ENCODE measurements around the gene PLCB1. TPM values are rescaled to one million over a fixed set of nuclear protein-coding genes. Genes with fewer than 3 reads are reported as not detected.

The PLCB1 gene
- total and polyA plus RNA-seq, 2 of the 4 experiments (the other 2 are of a cell fraction): 5.6 to 16.1 TPM

DNA sequence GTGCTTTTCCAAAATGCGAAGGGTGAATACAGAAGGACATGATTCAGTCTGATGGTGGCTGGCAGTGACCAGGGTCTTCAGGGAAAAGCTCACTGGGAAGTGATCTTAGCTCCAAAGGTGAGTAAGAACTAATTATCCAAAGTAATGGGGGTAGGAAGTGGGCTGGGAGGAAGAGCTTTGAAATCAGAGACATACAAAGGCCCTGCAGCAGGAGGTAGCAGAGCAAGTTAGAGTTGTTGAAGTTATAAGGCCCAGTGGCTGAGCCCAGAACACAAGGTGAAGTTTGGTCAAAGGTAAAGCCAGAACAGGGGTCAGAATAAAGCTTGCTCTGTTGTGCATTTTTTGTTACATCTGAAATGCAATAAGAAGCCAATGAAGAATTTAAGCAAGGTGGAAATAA lies 81.2 kb downstream of the PLCB1 start:
- 100% methylated on average over 1 of the region's 1 CpG; no CpG with 5 or more reads in 1 of the 2 experiments for WGBS, 2 experiments (ENCODE audit: extremely low coverage in 2 of 2, insufficient read length in 1 of 2)
- intact Hi-C loops (cut with micrococcal nuclease): no loop called here
- H3K4me3 ChIP-seq (ENCODE audit: insufficient read depth, low read depth, low read length): no peak overlapping the region

More for the DNA sequence above, 81.2 kb downstream of the PLCB1 start:
- DNase-seq: no peak
- TF ChIP-seq RFX5 (IDR thresholded peaks at IDR 0.05; ENCODE audit: low read depth, low read length) (no peak), CEBPB (IDR thresholded peaks at IDR 0.05; ENCODE audit: low read depth, low read length) (no peak), FOS (IDR thresholded peaks at IDR 0.05; ENCODE audit: low read depth, low read length) (no peak), NFE2L2 (IDR thresholded peaks at IDR 0.05; ENCODE audit: low read depth, low read length) (no peak), RAD21 (IDR thresholded peaks at IDR 0.05; ENCODE audit: low read length) (no peak), USF2 (IDR thresholded peaks at IDR 0.05; ENCODE audit: low read depth, low read length) (no peak), MAFK (IDR thresholded peaks at IDR 0.05; ENCODE audit: low read depth, low read length) (no peak), RCOR1 (IDR thresholded peaks at IDR 0.05; ENCODE audit: insufficient replicate concordance, low read length) (no peak), BHLHE40 (IDR thresholded peaks at IDR 0.05; ENCODE audit: low read depth, low read length) (no peak), MXI1 (IDR thresholded peaks at IDR 0.05; ENCODE audit: borderline replicate concordance, low read depth, low read length) (no peak), CHD1 (IDR thresholded peaks at IDR 0.05; ENCODE audit: low read depth, low read length) (no peak), CTCF (conservative IDR thresholded peaks at IDR 0.05; ENCODE audit: low read depth, low read length) (no peak)
- TF ChIP-seq, protein P1, sequence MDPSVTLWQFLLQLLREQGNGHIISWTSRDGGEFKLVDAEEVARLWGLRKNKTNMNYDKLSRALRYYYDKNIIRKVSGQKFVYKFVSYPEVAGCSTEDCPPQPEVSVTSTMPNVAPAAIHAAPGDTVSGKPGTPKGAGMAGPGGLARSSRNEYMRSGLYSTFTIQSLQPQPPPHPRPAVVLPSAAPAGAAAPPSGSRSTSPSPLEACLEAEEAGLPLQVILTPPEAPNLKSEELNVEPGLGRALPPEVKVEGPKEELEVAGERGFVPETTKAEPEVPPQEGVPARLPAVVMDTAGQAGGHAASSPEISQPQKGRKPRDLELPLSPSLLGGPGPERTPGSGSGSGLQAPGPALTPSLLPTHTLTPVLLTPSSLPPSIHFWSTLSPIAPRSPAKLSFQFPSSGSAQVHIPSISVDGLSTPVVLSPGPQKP (IDR thresholded peaks at IDR 0.05; ENCODE audit: borderline replicate concordance, low read depth, low read length): no peak
- no peak overlapping the region for H3K56ac ChIP-seq (ENCODE audit: extremely low read depth, insufficient read depth, low read length)
- no peak for ATAC-seq (ENCODE audit: low read depth)
- H2AK5ac ChIP-seq (ENCODE audit: low read depth, low read length): peak overlapping the region; percentile 72
- no peak overlapping the region for H3K9ac ChIP-seq (ENCODE audit: low read depth, low read length)
- H4K5ac ChIP-seq (ENCODE audit: low read depth, low read length): peak overlapping the region; percentile 53
- no TSS peak for BruUV-seq (replicated peaks)
- H2BK5ac ChIP-seq (ENCODE audit: low read depth, low read length, poor library complexity, severe bottlenecking): peak overlapping the region; percentile 94
- ChIA-PET CTCF (no interaction called here), POLR2A (ENCODE audit: unreplicated experiment) (no interaction called here)
- no peaks in the 10 kb centered on the region for H3K36me3 ChIP-seq (ENCODE audit: control insufficient read depth, insufficient read depth, low read length)
- no peaks in the 10 kb centered on the region for H3K9me3 ChIP-seq (ENCODE audit: control insufficient read depth, insufficient read depth, low read length)
- no peak overlapping the region for H2AK9ac ChIP-seq (replicated peaks; ENCODE audit: low read depth, low read length, poor library complexity)
- peak overlapping the region; percentile 32; the same call in 1 of the 2 replicates for H3K23ac ChIP-seq (ENCODE audit: low read depth, low read length)
- dilution Hi-C loops (cut with HindIII; ENCODE audit: low sequenced_read_pairs, unreplicated experiment) (no loop called here), in situ Hi-C loops (cut with MboI; ENCODE audit: low sequenced_read_pairs) (no loop called here)
- peak overlapping the region; percentile 78 for H2BK20ac ChIP-seq (ENCODE audit: low read depth, low read length)
- H3K18ac ChIP-seq (ENCODE audit: low read depth, low read length): peak overlapping the region; percentile 78
- H4K8ac ChIP-seq (ENCODE audit: low read depth in 2 of 2, low read length in 2 of 2): peak overlapping the region; percentile 39 to 47; a peak in 3 of 4 replicates
- H3K4me1 ChIP-seq (ENCODE audit: control insufficient read depth, insufficient read depth, low read length): peaks cover 18% of the 10 kb centered on the region
- no peak overlapping the region for H3K27ac ChIP-seq (ENCODE audit: insufficient read depth, low read length)
- H3K4me2 ChIP-seq (ENCODE audit: low read depth, low read length): no peak overlapping the region
- H3K14ac ChIP-seq (replicated peaks; ENCODE audit: low read depth, low read length): peak overlapping the region; percentile 42
- peak overlapping the region; percentile 45 for H4K91ac ChIP-seq (ENCODE audit: insufficient read depth, low read depth, low read length)
- no peak overlapping the region for H2AFZ ChIP-seq (replicated peaks; ENCODE audit: low read length, poor library complexity)
- no peaks in the 10 kb centered on the region for H4K20me1 ChIP-seq (ENCODE audit: insufficient read depth, low read length)
- H3K79me1 ChIP-seq (ENCODE audit: low read depth in 1 of 2, low read length in 2 of 2): peaks cover 18 to 36% of the 10 kb centered on the region in 2 experiments
- H3K9me1 ChIP-seq (ENCODE audit: insufficient read depth, low read length): peaks cover 3% of the 10 kb centered on the region; the same call in 1 of the 2 replicates
- peak overlapping the region; percentile 70 for H3K4ac ChIP-seq (ENCODE audit: low read depth, low read length)
- H2BK120ac ChIP-seq (ENCODE audit: low read depth, low read length): peak overlapping the region; percentile 86; the same call in 1 of the 2 replicates
- peak overlapping the region; percentile 55; the same call in 2 of the 3 replicates for H2BK15ac ChIP-seq (ENCODE audit: low read depth, low read length)
- no peaks in the 10 kb centered on the region for H3K27me3 ChIP-seq (ENCODE audit: control insufficient read depth, insufficient read depth, low read length)
